ENCODE data around the gene ASB2. TPM values are rescaled to one million over a fixed set of nuclear protein-coding genes. Genes with fewer than 3 reads are reported as not detected.

Gene ASB2
- total RNA-seq, 1 donor from 2014 or later, result 0.67 TPM

DNA sequence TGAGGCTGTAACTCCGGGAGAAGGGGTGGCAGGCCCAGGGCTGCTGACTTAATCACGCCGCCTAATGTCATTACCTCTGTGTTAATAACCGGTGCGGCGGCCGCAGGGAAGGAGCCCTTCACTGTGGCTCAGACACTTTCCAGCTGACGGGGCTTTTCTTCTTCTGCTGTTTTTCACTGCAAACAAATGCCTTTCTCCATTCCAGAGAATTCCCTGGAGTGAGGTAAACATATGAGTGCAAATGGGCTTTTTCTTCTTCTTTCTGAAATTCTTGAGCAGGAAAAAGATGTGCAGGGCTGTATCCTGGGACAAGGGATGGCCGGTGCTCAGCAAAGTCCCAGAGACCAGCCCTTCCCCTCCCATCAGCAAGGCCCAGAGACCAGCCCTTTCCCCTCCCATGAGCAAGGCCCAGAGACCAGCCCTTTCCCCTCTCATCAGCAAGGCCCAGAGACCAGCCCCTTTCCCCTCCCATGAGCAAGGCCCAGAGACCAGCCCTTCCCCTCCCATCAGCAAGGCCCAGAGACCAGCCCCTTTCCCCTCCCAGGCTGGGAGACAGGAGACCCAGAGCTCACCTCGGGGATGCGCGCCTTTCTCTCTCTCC lies 82.6 kb downstream of the ASB2 start:
- Mint-ChIP-seq H3K27ac (ENCODE audit: unreplicated experiment) (no peak overlapping the region), H3K9me3 (ENCODE audit: low read depth) (no peaks in the 10 kb centered on the region), H3K27me3 (ENCODE audit: low read depth) (peaks cover 32% of the 10 kb centered on the region), H3K4me3 (ENCODE audit: unreplicated experiment) (no peak overlapping the region), H3K4me1 (ENCODE audit: low read depth) (no peaks in the 10 kb centered on the region), H3K36me3 (ENCODE audit: low read depth) (no peaks in the 10 kb centered on the region)
- TF ChIP-seq, protein P1, sequence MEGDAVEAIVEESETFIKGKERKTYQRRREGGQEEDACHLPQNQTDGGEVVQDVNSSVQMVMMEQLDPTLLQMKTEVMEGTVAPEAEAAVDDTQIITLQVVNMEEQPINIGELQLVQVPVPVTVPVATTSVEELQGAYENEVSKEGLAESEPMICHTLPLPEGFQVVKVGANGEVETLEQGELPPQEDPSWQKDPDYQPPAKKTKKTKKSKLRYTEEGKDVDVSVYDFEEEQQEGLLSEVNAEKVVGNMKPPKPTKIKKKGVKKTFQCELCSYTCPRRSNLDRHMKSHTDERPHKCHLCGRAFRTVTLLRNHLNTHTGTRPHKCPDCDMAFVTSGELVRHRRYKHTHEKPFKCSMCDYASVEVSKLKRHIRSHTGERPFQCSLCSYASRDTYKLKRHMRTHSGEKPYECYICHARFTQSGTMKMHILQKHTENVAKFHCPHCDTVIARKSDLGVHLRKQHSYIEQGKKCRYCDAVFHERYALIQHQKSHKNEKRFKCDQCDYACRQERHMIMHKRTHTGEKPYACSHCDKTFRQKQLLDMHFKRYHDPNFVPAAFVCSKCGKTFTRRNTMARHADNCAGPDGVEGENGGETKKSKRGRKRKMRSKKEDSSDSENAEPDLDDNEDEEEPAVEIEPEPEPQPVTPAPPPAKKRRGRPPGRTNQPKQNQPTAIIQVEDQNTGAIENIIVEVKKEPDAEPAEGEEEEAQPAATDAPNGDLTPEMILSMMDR (IDR thresholded peaks at IDR 0.05), result no peak
- DNase-seq (ENCODE audit: low spot score), result no peak

DNA sequence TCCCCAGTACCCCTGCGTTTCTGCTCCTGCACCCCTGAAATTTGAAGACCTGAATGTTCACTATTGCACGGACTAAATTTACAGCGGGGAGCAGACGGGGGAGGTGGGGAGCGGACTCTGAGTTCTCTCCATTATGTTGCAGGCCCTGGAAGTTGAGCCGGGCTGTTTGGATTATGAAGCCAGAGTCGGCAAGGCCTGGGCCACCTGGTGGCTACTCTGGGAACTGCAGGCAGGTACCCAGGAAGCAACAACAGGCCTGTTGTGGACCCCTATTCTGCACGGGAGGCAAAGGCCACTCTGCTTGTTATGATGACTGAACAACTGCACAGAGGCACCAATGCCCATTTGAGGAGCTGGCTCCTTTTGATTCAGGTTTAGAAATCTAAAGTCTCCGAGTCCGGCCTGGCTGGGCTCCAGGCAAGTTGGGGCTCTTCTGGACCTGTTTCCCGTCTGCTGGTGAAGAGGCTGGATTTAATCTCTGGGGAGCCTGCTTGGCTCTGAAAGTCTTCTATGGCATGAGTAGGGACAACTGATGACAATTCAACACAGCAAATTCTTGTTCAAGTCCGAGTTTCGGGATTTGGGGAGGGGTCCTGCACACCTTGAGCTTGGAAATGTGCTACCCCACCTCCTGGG lies 83.3 kb downstream of the ASB2 start:
- peaks cover 38% of the 10 kb centered on the region for H3K27me3 Mint-ChIP-seq (ENCODE audit: low read depth)
- no peaks in the 10 kb centered on the region for H3K9me3 Mint-ChIP-seq (ENCODE audit: low read depth)
- H3K4me3 Mint-ChIP-seq (ENCODE audit: unreplicated experiment), result no peak overlapping the region
- no peak for DNase-seq (ENCODE audit: low spot score)
- H3K4me1 Mint-ChIP-seq (ENCODE audit: low read depth), result no peaks in the 10 kb centered on the region
- TF ChIP-seq, protein P1 (IDR thresholded peaks at IDR 0.05), result peak; percentile 95
- no peak overlapping the region for H3K27ac Mint-ChIP-seq (ENCODE audit: unreplicated experiment)
- H3K36me3 Mint-ChIP-seq (ENCODE audit: low read depth), result no peaks in the 10 kb centered on the region

DNA sequence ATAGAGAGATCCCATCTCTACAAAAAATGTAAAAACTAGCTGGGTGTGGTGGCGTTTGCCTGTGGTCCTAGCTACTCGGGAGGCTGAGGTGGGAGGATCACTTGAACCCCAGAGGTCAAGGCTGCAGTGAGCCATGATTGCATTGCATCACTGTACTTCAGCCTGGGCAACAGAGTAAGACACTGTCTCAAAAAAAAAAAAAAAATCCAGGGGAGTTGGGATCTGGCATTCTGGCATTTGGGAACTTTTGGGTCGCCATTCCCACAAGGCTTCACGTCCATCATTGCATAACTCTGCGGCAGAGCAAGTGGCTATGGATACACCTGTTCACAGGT lies 83.9 kb downstream of the ASB2 start:
- DNase-seq (ENCODE audit: low spot score), result no peak
- Mint-ChIP-seq H3K4me1 (ENCODE audit: low read depth) (no peaks in the 10 kb centered on the region), H3K27me3 (ENCODE audit: low read depth) (peaks cover 38% of the 10 kb centered on the region), H3K27ac (ENCODE audit: unreplicated experiment) (no peak overlapping the region), H3K9me3 (ENCODE audit: low read depth) (no peaks in the 10 kb centered on the region), H3K4me3 (ENCODE audit: unreplicated experiment) (no peak overlapping the region), H3K36me3 (ENCODE audit: low read depth) (no peaks in the 10 kb centered on the region)
- TF ChIP-seq, protein P1 (IDR thresholded peaks at IDR 0.05), result no peak

DNA sequence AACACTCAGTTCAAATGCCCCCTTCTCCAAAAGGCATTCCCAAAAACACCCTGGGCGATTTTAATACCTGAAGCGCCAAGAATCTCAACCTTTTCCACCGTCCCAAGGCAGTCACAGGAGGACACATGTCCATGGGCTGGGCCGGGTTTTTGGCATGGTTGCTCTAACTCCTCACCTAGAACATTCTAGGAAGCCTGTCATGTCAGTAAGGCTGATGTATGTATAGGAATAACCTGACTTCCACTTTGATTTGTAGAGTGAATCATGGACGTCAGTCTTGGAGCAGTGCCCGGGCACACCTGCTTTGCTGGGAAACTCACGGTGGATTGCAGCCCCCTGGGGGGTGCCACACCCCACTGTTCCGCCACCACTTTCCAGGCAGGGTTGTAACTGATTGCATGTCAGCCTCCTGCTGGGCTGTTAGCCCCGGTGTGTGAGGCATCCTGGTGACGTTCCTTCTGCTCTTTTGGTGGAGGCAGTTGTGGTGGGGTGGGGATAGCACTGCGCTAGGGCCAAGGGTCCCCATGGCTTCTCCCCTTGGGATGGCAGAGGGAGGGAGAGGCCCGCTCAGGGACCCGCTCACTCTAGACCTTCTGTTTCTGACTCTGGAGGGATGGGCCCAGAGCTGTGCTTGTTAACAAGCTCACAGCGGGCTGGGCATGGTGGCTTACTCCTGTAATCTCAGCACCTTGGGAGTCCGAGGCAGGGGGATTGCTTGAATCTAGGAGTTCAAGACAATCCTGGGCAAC lies 84.4 kb downstream of the ASB2 start:
- Mint-ChIP-seq H3K9me3 (ENCODE audit: low read depth) (no peaks in the 10 kb centered on the region), H3K4me1 (ENCODE audit: low read depth) (no peaks in the 10 kb centered on the region), H3K27me3 (ENCODE audit: low read depth) (peaks cover 41% of the 10 kb centered on the region), H3K27ac (ENCODE audit: unreplicated experiment) (no peak overlapping the region), H3K36me3 (ENCODE audit: low read depth) (no peaks in the 10 kb centered on the region), H3K4me3 (ENCODE audit: unreplicated experiment) (no peak overlapping the region)
- no peak for DNase-seq (ENCODE audit: low spot score)
- TF ChIP-seq, protein P1 (IDR thresholded peaks at IDR 0.05), result no peak

DNA sequence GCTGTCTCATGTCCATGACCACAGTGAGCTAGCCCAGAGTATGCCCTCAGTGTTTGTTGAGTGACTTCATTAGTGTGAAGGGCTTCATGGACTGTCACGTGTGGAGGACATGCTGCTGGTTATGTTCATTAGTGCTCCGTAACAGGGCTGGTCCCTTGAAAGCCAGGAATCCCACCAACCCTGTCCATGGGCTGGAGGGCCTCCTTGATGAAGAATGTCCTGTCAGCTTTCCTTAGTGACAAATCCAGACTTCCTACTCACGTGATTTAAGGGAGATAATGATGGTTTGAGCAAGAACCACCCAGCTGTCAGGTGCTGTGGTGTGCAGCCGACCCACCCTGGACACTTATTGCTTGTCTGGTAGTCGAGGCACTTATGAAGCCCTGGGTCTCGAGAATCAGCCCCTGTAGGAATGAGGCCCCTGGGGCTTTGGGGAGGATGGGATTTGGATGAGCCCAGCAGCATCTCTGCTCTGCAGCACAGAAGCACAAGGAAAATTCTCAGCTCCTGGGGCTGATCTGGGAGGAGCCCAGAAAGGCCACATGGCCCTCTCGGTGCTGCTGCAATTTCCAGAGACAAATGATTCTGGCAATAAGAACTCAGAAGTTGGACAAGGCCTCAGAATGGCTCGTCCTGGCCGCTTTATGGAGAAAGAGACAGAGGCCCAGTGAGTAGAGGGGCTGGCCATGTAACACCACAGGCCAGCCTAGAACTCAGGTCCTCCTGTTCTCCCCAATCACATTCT lies 86.5 kb downstream of the ASB2 start:
- DNase-seq (ENCODE audit: low spot score), result no peak
- TF ChIP-seq, protein P1 (IDR thresholded peaks at IDR 0.05), result no peak
- Mint-ChIP-seq H3K4me1 (ENCODE audit: low read depth) (no peaks in the 10 kb centered on the region), H3K27me3 (ENCODE audit: low read depth) (peaks cover 48% of the 10 kb centered on the region), H3K4me3 (ENCODE audit: unreplicated experiment) (no peak overlapping the region), H3K9me3 (ENCODE audit: low read depth) (peaks cover 9% of the 10 kb centered on the region), H3K36me3 (ENCODE audit: low read depth) (no peaks in the 10 kb centered on the region), H3K27ac (ENCODE audit: unreplicated experiment) (no peak overlapping the region)

All from chondrocyte (in vitro differentiated cells).